ENCODE results near the gene RIMS4. TPM values are rescaled to one million over a fixed set of nuclear protein-coding genes. Genes with fewer than 3 reads are reported as not detected.

Gene RIMS4
- total and polyA plus RNA-seq, 9 donors: 5.7 to 13.2 (median 10.1) TPM

GRCh38 chr20:44745122-44745597 is 65.2 kb downstream of the RIMS4 start:
- Histone ChIP-seq H3K27me3 (ENCODE audit: control insufficient read depth, insufficient read depth, low read length) (peaks cover 33% of the 10 kb centered on the region), H3K9me3 (replicated peaks; ENCODE audit: control insufficient read depth, low read depth, low read length) (no peaks in the 10 kb centered on the region), H3K4me1 (ENCODE audit: control insufficient read depth, insufficient read depth, low read length) (peaks cover 13% of the 10 kb centered on the region), H3K27ac (ENCODE audit: low read length) (no peak overlapping the region), H3K36me3 (ENCODE audit: control insufficient read depth, insufficient read depth, low read length) (no peaks in the 10 kb centered on the region), H3K4me3 (ENCODE audit: low read length) (peak overlapping the region; percentile 40)
- WGBS (ENCODE audit: insufficient coverage): 0% methylated on average over 4 of the region's 5 CpGs
- DNase-seq: peak; percentile 55

DNA sequence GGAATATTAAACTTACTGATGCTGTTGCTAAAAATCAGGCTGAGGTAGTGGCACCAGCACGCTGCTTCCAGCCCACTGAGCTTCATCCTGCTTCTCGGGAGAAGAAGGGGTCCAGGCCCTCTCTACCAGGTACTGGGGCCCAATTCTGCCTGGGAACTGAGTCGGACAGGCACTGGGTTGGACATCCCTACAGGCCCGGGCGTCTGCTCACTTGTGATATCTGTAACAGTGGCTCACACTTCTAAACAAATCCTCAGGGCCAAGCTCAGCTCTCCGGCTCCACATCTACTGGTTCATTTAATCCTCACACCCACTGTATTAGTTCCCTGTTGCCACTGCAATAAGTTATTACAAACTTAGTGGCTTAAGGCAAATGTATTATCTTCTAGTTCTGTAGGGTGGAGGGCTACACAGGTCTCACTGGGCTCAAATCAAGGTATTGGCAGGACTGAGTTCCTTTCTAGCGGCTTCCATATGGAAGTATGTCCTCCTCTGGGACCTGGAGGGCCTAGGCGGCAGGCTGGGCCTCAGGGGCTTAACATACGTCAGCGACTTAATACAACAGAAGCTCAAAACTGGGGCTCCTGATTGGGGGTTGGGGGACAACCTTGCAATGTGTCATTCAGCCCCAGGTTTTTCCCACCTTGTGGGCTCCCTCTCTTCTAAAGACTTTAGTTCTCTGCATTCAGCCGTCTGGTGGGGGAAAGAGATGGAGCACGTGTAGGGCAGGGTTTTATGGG is 66.3 kb downstream of the RIMS4 start:
- 60% methylated on average over 7 of the region's 12 CpGs for WGBS (ENCODE audit: insufficient coverage)
- Histone ChIP-seq H3K4me1 (ENCODE audit: control insufficient read depth, insufficient read depth, low read length) (peaks cover 22% of the 10 kb centered on the region), H3K9me3 (replicated peaks; ENCODE audit: control insufficient read depth, low read depth, low read length) (no peaks in the 10 kb centered on the region), H3K4me3 (ENCODE audit: low read length) (no peak overlapping the region), H3K27me3 (ENCODE audit: control insufficient read depth, insufficient read depth, low read length) (peaks cover 23% of the 10 kb centered on the region), H3K36me3 (ENCODE audit: control insufficient read depth, insufficient read depth, low read length) (no peaks in the 10 kb centered on the region), H3K27ac (ENCODE audit: low read length) (no peak overlapping the region)
- no peak for DNase-seq

GRCh38 chr20:44743080-44743701 is 67.2 kb downstream of the RIMS4 start:
- no peaks in the 10 kb centered on the region for H3K9me3 ChIP-seq (replicated peaks; ENCODE audit: control insufficient read depth, low read depth, low read length)
- peaks cover 22% of the 10 kb centered on the region for H3K27me3 ChIP-seq (ENCODE audit: control insufficient read depth, insufficient read depth, low read length)
- 33% methylated on average over 1 of the region's 7 CpGs for WGBS (ENCODE audit: insufficient coverage)
- DNase-seq: no peak
- H3K4me1 ChIP-seq (ENCODE audit: control insufficient read depth, insufficient read depth, low read length): peaks cover 24% of the 10 kb centered on the region
- H3K36me3 ChIP-seq (ENCODE audit: control insufficient read depth, insufficient read depth, low read length): no peaks in the 10 kb centered on the region
- H3K4me3 ChIP-seq (ENCODE audit: low read length): no peak overlapping the region
- H3K27ac ChIP-seq (ENCODE audit: low read length): no peak overlapping the region

- DNase-seq: no peak
- Histone ChIP-seq H3K27me3 (ENCODE audit: control insufficient read depth, insufficient read depth, low read length) (peaks cover 22% of the 10 kb centered on the region), H3K9me3 (replicated peaks; ENCODE audit: control insufficient read depth, low read depth, low read length) (no peaks in the 10 kb centered on the region), H3K4me1 (ENCODE audit: control insufficient read depth, insufficient read depth, low read length) (peaks cover 24% of the 10 kb centered on the region), H3K27ac (ENCODE audit: low read length) (no peak overlapping the region), H3K4me3 (ENCODE audit: low read length) (no peak overlapping the region), H3K36me3 (ENCODE audit: control insufficient read depth, insufficient read depth, low read length) (no peaks in the 10 kb centered on the region)
- WGBS (ENCODE audit: insufficient coverage): 62% methylated on average over 12 of the region's 14 CpGs
These were observed 67.9 kb downstream of the RIMS4 start for GRCh38 chr20:44742304-44743079.

DNA sequence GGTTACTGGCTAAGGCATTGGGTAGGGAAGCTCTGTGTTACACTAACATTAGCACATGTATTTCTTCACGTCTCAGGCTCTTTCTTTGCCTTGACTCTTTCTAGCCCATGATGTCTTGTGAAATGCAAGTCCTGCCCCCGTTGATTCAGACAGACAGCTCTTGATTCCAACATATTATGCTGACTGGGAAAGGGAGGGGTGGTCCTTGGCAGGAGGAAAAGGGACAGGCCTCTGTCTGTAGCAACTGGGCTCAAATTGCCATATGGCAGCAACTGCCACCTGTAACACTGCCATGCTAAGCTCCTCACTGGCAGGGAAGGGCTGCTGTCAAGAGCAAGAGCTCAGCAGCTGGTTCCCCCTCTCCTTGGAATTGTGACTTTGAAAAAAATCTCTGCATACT is 70.4 kb downstream of the RIMS4 start:
- no peaks in the 10 kb centered on the region for H3K36me3 ChIP-seq (ENCODE audit: control insufficient read depth, insufficient read depth, low read length)
- no peak overlapping the region for H3K4me3 ChIP-seq (ENCODE audit: low read length)
- H3K27me3 ChIP-seq (ENCODE audit: control insufficient read depth, insufficient read depth, low read length): peaks cover 7% of the 10 kb centered on the region
- H3K9me3 ChIP-seq (replicated peaks; ENCODE audit: control insufficient read depth, low read depth, low read length): no peaks in the 10 kb centered on the region
- DNase-seq: peak; percentile 72
- peaks cover 14% of the 10 kb centered on the region for H3K4me1 ChIP-seq (ENCODE audit: control insufficient read depth, insufficient read depth, low read length)
- WGBS (ENCODE audit: insufficient coverage): no CpG with 5 or more reads among the region's 2 CpGs
- H3K27ac ChIP-seq (ENCODE audit: low read length): no peak overlapping the region

- peak; percentile 88 for DNase-seq
- no peaks in the 10 kb centered on the region for H3K36me3 ChIP-seq (ENCODE audit: control insufficient read depth, insufficient read depth, low read length)
- no peak overlapping the region for H3K4me3 ChIP-seq (ENCODE audit: low read length)
- WGBS (ENCODE audit: insufficient coverage): 93% methylated on average over 2 of the region's 7 CpGs
- no peak overlapping the region for H3K27ac ChIP-seq (ENCODE audit: low read length)
- peaks cover 14% of the 10 kb centered on the region for H3K4me1 ChIP-seq (ENCODE audit: control insufficient read depth, insufficient read depth, low read length)
- H3K9me3 ChIP-seq (replicated peaks; ENCODE audit: control insufficient read depth, low read depth, low read length): no peaks in the 10 kb centered on the region
- H3K27me3 ChIP-seq (ENCODE audit: control insufficient read depth, insufficient read depth, low read length): peaks cover 3% of the 10 kb centered on the region
These were observed 71.4 kb downstream of the RIMS4 start for GRCh38 chr20:44738813-44739477.

DNA sequence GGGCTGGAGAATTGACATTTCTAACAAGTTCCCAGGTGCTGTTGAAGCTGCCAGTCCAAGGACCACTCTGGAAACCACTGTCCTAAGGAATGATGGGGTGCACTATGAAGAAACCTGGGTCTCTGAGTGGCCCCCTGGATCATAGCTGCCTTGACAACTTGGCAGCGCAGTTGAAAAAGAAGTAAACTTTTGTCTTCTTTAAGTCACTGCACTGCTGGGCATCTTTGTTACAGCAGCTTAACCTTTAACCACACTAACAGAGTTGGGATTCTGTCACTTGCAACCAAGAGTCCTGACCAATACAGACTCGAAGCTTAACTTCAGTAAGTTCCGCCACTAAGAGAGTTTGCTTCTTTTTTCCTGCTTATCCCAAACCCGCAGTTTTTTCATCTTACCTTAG is 73.2 kb downstream of the RIMS4 start:
- H3K27me3 ChIP-seq (ENCODE audit: control insufficient read depth, insufficient read depth, low read length): no peaks in the 10 kb centered on the region
- H3K9me3 ChIP-seq (replicated peaks; ENCODE audit: control insufficient read depth, low read depth, low read length): no peaks in the 10 kb centered on the region
- no peak overlapping the region for H3K27ac ChIP-seq (ENCODE audit: low read length)
- peaks cover 14% of the 10 kb centered on the region for H3K4me1 ChIP-seq (ENCODE audit: control insufficient read depth, insufficient read depth, low read length)
- no peak for DNase-seq
- WGBS (ENCODE audit: insufficient coverage): 92% methylated on average over 2 of the region's 4 CpGs
- no peak overlapping the region for H3K4me3 ChIP-seq (ENCODE audit: low read length)
- no peaks in the 10 kb centered on the region for H3K36me3 ChIP-seq (ENCODE audit: control insufficient read depth, insufficient read depth, low read length)

DNA sequence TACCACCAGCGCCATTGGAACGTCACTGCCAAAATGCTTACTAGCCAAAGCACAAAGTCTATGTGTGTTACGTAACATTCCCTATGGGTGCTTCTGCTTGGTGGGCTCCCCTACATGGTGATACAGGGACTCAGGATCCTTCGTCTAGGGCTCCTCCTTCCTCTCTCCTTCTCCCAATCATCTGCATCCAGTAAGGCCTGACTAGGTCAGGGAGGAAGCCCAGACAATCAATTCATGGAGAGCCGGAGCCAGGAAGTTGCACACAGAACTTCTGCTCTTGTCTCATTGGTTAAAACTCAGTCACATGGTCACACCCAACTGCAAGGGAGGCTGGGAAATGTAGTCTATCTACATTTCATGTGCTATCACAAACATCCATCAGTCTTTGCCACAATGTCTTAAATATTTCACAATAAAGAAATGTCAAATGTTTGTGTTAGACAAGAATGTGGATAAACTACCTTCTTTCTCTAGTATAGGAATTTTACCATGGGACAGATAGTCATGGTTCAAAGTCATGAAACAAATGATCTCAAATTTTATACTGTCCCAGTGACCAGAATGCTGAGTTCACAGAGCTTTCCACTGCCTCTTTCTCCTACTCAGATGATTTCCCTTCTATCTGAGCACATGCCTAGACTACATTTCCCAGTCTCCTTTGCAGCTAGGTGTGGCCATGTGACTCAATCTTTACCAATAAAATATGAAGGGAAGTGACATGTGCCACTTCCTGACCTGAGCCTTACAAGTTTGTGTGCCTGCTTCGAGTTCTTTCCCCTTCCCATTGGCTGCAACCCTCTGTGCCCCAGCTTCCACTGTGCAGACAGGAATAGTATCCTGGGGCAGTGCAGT is 74.0 kb downstream of the RIMS4 start:
- H3K27ac ChIP-seq (ENCODE audit: low read length): no peak overlapping the region
- no peaks in the 10 kb centered on the region for H3K27me3 ChIP-seq (ENCODE audit: control insufficient read depth, insufficient read depth, low read length)
- no peak overlapping the region for H3K4me3 ChIP-seq (ENCODE audit: low read length)
- DNase-seq: peak; percentile 93
- no peaks in the 10 kb centered on the region for H3K9me3 ChIP-seq (replicated peaks; ENCODE audit: control insufficient read depth, low read depth, low read length)
- peaks cover 19% of the 10 kb centered on the region for H3K4me1 ChIP-seq (ENCODE audit: control insufficient read depth, insufficient read depth, low read length)
- WGBS (ENCODE audit: insufficient coverage): 42% methylated on average over 5 of the region's 6 CpGs
- H3K36me3 ChIP-seq (ENCODE audit: control insufficient read depth, insufficient read depth, low read length): no peaks in the 10 kb centered on the region

GRCh38 chr20:44735816-44736169 is 74.6 kb downstream of the RIMS4 start:
- Histone ChIP-seq H3K4me1 (ENCODE audit: control insufficient read depth, insufficient read depth, low read length) (peaks cover 20% of the 10 kb centered on the region), H3K27me3 (ENCODE audit: control insufficient read depth, insufficient read depth, low read length) (no peaks in the 10 kb centered on the region), H3K9me3 (replicated peaks; ENCODE audit: control insufficient read depth, low read depth, low read length) (no peaks in the 10 kb centered on the region), H3K4me3 (ENCODE audit: low read length) (no peak overlapping the region), H3K27ac (ENCODE audit: low read length) (no peak overlapping the region), H3K36me3 (ENCODE audit: control insufficient read depth, insufficient read depth, low read length) (no peaks in the 10 kb centered on the region)
- no peak for DNase-seq
- WGBS (ENCODE audit: insufficient coverage): 70% methylated on average over 2 of the region's 4 CpGs

Data from muscle of leg (tissue), 11 donors.